Measurements from ENCODE around the gene CDAN1.

The CDAN1 gene

GRCh38 chr15:42728560-42728959 is 8.4 kb downstream of the CDAN1 start:
- TF ChIP-seq CTCF (conservative IDR thresholded peaks at IDR 0.05; ENCODE audit: low read length): no peak
- no peak for DNase-seq (ENCODE audit: low read depth)
- no peak overlapping the region for H3K4me3 ChIP-seq (ENCODE audit: low read length)

DNA sequence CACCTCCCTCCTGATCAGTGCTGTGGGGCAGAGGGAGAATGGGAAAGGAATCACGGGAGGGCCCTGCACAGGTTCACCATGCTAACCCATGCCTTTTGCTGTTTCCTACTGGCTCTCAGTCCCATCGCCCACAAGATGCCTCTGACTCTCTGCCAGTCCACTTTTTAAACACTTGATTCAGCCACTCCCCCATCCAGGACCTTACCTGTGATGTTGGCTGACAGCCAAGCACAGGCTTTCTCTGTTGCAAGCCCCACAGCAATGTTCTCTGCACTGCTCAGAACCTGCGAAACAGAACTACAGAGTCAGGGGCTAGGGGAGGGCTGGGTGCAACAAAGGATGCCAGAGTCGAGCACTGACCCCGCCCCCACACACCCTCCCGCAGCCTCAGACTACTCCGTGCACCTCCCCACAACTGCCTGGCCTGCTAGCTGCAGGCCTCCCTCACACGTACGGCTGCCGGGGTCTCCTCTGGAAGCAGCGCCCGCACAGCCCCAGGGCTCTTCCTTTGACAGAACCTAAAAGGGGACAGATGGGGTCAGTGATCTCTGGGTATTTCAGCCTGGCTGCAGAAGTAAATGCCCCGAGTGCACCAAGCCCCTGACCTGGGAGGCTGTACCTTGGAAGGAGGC is 9.1 kb downstream of the CDAN1 start:
- DNase-seq (ENCODE audit: low read depth): no peak
- TF ChIP-seq CTCF (conservative IDR thresholded peaks at IDR 0.05; ENCODE audit: low read length): no peak
- no peak overlapping the region for H3K4me3 ChIP-seq (ENCODE audit: low read length)

DNA sequence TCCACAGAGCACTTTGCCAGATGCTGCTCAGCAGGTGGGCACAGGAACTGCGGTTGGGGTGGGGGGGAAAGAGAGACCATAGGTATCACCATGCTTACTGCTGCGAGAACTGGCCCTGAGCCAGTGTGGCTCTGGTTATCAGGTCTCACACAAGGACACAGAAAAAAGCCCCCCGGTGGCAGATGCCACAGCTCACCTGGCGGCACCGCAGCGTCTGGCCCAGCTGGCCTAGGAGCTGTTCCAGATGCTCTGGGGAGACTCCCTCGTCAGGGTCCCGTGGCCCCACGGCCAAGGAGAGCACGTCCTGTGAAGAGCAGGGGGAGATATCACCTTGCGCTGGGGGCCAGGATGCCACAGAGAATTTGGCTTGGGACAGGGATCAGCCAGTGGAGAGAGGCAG is 10.8 kb downstream of the CDAN1 start:
- TF ChIP-seq CTCF (conservative IDR thresholded peaks at IDR 0.05; ENCODE audit: low read length): no peak
- DNase-seq (ENCODE audit: low read depth): no peak
- no peak overlapping the region for H3K4me3 ChIP-seq (ENCODE audit: low read length)

- TF ChIP-seq CTCF (conservative IDR thresholded peaks at IDR 0.05; ENCODE audit: low read length): no peak
- H3K4me3 ChIP-seq (ENCODE audit: low read length): no peak overlapping the region
- no peak for DNase-seq (ENCODE audit: low read depth)
Measured at GRCh38 chr15:42725331-42725903, 11.5 kb downstream of the CDAN1 start.

DNA sequence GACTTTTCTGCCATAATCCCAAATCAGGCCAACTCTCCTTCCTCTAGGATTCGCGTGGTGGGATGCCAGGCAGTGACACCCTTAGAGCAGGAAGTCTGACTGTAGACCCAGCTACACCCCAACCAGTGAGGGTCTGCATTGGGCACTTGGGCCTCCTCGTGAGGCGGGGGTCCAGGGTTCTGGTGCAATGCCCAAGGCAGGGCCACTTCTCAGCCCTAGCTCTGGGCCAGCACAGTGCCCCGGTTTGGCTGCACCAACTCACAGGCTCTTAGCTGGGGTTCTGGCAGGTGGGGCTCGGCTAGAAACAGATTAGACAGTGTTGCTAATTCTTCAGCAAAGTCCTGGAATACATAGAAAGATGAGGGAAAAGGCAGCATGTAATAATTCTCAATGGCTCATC is 12.7 kb downstream of the CDAN1 start:
- TF ChIP-seq CTCF (conservative IDR thresholded peaks at IDR 0.05; ENCODE audit: low read length): no peak
- H3K4me3 ChIP-seq (ENCODE audit: low read length): no peak overlapping the region
- DNase-seq (ENCODE audit: low read depth): no peak

DNA sequence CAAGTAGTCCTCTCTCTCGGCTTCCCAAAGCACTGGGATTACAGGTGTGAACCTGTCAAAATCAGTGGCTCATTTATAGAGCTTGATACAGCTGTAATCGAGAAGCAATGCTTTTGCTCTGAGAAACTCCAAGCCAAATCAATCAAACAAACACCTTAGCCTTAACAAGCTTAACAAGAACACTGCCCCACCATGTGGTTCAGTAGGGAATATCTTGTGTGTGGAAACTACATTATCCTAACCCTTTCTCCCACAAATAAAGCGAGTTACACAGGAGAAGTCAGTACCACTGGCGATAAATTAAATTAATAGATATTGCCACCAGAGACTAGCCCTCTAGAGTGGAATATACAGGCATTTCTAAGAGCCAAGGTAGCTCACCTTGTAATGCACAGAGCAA is 13.9 kb downstream of the CDAN1 start:
- H3K4me3 ChIP-seq (ENCODE audit: low read length): no peak overlapping the region
- DNase-seq (ENCODE audit: low read depth): no peak
- TF ChIP-seq CTCF (conservative IDR thresholded peaks at IDR 0.05; ENCODE audit: low read length): no peak

DNA sequence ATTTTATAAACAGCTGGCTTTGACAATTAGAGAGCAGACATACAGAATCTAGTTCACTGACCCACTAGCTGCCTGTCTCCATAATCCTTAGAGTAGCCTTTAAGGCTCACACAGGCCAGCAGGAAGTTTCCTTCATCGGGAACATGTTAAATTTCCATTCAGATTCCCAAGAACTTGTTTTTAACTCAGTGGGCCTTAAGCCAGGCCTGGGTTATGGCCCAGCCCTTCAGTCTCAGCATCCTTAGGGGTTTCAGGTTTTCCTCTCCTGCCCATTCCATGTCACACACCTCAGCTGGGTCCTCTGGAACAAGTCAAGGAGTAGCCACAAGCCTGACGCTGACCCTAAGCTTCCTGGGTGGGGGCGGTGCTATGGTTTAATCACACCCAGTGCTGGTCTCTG is 15.0 kb downstream of the CDAN1 start:
- no peak for TF ChIP-seq CTCF (conservative IDR thresholded peaks at IDR 0.05; ENCODE audit: low read length)
- H3K4me3 ChIP-seq (ENCODE audit: low read length): no peak overlapping the region
- DNase-seq (ENCODE audit: low read depth): no peak
